SU-DHL-6 (cell line): ENCODE data around the gene CPA3.

Experiments used
- CTCF ChIP-seq: fragments of 200-600 bp; sonication (generic); IDR thresholded peaks from one replicate; pipeline ENCODE4 v1.5.1; 2017; ENCODE audit warnings: antibody characterized with exemption, mild to moderate bottlenecking, low read length, moderate library complexity; ENCODE audit not compliant: insufficient read depth, poor library complexity, severe bottlenecking
- EZH2phosphoT487 ChIP-seq: fragments of 200-600 bp; sonication (generic), shearing (Covaris generic); conservative IDR thresholded peaks from 2 replicates; pipeline ENCODE4 v1.6.1; 2018; ENCODE audit warnings: mild to moderate bottlenecking, antibody characterized with exemption, low read length, moderate library complexity, mixed read lengths

GRCh38 chr3:148924562-148924961 is 59.5 kb downstream of the CPA3 start:
- TF ChIP-seq CTCF (no peak), EZH2phosphoT487 (no peak)
